Peyer's patch (tissue), 4 donors: ENCODE data around the gene ATOH8.

Source experiments
- POLR2A ChIP-seq, 2 donors: fragments of 450-650 bp; IDR thresholded peaks; one replicate each; pipeline ENCODE4 v1.5.1; 2017; ENCODE audit warnings: antibody characterized with exemption in 2 of 2, mild to moderate bottlenecking in 2 of 2, moderate library complexity in 2 of 2
- TF ChIP-seq, protein P1 (sequence below), 6 experiments: fragments of 450-650 bp in 4 of 6; fragments of 200-600 bp in 2 of 6; sonication (generic) in 1 of 6; IDR thresholded peaks; one replicate each; pipeline ENCODE4 v1.5.1; 2017 to 2019; ENCODE audit warnings: antibody characterized with exemption in 6 of 6, mild to moderate bottlenecking in 3 of 6, moderate library complexity in 1 of 6

GRCh38 chr2:85769236-85769982 lies 15.6 kb downstream of the ATOH8 start:
- TF ChIP-seq, protein P1, sequence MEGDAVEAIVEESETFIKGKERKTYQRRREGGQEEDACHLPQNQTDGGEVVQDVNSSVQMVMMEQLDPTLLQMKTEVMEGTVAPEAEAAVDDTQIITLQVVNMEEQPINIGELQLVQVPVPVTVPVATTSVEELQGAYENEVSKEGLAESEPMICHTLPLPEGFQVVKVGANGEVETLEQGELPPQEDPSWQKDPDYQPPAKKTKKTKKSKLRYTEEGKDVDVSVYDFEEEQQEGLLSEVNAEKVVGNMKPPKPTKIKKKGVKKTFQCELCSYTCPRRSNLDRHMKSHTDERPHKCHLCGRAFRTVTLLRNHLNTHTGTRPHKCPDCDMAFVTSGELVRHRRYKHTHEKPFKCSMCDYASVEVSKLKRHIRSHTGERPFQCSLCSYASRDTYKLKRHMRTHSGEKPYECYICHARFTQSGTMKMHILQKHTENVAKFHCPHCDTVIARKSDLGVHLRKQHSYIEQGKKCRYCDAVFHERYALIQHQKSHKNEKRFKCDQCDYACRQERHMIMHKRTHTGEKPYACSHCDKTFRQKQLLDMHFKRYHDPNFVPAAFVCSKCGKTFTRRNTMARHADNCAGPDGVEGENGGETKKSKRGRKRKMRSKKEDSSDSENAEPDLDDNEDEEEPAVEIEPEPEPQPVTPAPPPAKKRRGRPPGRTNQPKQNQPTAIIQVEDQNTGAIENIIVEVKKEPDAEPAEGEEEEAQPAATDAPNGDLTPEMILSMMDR (IDR thresholded peaks at IDR 0.05): no peak
- no peak for TF ChIP-seq POLR2A (IDR thresholded peaks at IDR 0.05)
